GM21390 (cell line): ENCODE results near the gene FAT1.
"Not testable (repeated sequence)": the region's sequence is repeated elsewhere in the genome, so short reads cannot be mapped to it uniquely, and the experiment has no call there.

ENCODE experiments used
- ATAC-seq: cut with Tn5 transposase; IDR thresholded peaks from one replicate; pipeline ENCODE4 v1.9.1; 2021; ENCODE audit not compliant: unreplicated experiment

FAT1 gene

DNA sequence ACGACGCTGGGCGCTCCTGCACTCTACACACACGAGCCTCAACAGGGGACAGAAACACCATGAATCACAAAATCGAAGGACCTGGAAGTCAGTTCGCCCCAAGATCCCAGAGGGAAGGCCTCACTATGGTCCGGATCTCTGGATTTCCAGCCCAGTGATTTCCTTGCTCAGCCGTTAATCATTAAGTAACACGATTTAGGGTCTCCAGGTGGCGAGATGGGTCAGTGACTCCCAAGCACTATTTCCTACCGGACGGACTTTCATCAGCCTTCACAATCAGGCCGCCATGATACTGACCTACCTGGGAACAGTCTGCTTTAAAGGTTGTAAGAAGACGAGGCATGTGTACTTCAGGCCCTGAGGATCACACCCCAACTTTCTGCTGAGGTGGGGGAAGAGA, 63.7 kb downstream of the FAT1 start:
- ATAC-seq = no peak

DNA sequence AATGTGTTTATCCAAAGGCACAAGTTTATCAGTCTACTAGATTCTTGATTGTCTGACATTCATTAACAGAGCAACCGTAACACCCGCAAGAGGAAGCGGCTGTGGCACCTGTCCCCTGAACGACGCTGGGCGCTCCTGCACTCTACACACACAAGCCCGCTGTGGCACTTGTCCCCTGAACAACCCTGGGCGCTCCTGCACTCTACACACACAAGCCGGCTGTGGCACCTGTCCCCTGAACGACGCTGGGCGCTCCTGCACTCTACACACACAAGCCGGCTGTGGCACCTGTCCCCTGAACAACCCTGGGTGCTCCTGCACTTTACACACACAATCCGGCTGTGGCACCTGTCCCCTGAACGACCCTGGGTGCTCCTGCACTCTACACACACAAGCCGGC, 64.2 kb downstream of the FAT1 start:
- ATAC-seq = not testable (repeated sequence)

DNA sequence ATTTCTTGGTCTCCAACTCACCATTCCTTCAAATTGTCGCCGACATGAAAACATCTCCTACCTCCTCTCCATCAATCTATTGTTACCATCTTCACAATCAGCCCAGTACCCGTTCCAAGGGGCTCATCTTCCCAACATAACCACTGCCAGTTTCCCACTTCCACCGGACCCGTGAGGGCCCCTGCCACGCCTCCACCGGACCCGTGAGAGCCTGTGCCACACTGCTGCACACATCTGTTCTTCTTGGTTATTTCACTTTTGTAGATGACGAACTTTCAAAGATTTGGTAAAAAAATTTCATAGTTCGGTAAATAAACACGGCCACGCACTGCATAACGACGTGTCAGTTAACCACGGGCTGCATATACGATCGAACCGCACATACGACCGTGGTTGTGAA, 65.0 kb downstream of the FAT1 start:
- ATAC-seq = no peak

DNA sequence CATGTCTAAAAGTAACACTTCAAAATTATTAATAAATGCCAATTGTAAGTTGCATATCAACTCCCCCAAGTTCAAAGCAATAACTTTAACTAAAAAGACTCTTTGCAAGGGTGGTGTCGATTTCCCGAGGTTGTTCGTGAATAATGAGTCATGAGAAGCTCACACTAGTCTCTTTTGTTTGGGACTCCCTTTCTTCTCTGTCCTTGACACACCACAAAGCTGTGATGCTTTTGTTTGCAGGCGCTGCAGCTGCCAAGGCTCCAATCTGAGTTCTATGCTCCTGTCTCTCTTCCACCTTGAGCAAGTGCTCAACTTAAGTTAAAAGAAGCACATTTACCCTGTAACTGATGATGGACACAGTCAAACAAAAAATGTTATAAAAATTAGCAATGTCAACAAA, 65.9 kb downstream of the FAT1 start:
- no peak for ATAC-seq

DNA sequence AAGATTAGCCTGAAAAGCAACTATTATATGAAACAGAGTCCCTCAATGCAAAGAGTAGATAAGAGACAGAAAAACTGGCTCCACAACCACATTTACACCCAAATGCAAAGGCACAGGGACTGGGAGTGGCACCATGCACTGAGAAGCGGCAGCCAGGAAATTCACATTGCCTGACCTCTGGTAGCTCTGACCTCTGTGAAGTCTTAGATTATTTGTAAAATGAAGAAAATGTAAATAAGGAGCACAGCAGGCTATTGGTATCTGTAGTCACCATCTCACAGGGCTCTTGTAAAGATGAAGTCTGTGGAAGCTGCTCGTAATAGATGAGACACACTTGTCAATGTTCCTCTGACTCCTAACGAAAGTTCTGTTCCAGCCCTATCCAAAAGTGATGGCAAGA, 69.7 kb downstream of the FAT1 start:
- no peak for ATAC-seq

DNA sequence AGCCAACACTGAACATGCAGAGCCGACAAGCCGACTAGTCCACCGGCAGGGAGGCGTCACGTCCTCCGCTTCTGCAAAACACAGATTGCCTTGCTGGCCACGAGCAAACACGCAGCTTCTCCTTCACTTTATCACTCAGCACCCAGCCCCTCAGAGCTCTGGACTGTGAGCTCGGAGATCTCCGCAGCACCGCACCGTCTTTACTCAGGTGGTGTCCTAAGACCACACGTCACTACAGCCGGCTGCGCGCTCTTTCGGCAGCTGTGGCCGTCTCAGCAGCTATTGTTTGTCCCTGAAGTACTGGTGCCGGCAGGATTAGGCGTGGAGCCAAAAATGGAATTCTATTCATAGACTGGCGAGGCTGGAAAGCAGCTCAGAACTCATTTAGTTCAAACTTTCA, 72.0 kb downstream of the FAT1 start:
- ATAC-seq = no peak

DNA sequence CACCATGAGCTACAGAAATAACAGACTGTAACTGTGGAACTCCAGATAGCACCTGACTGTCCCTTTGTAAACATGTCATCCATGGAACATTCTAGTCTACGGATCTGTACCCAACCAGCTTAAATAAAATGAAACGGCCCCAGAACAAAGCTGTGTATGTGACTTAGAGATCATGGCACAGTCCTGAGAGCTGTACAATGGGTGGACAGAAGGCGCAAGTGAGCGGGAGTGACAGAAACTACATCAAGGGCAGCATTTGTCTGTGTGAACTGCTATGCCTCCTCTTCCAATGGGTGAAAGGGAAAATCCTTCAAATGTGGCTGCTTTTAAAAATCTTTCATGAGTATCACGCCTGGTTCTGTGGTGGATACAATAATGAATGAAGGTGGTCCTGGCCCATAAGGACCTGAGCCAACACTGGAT, 72.5 kb downstream of the FAT1 start:
- no peak for ATAC-seq

DNA sequence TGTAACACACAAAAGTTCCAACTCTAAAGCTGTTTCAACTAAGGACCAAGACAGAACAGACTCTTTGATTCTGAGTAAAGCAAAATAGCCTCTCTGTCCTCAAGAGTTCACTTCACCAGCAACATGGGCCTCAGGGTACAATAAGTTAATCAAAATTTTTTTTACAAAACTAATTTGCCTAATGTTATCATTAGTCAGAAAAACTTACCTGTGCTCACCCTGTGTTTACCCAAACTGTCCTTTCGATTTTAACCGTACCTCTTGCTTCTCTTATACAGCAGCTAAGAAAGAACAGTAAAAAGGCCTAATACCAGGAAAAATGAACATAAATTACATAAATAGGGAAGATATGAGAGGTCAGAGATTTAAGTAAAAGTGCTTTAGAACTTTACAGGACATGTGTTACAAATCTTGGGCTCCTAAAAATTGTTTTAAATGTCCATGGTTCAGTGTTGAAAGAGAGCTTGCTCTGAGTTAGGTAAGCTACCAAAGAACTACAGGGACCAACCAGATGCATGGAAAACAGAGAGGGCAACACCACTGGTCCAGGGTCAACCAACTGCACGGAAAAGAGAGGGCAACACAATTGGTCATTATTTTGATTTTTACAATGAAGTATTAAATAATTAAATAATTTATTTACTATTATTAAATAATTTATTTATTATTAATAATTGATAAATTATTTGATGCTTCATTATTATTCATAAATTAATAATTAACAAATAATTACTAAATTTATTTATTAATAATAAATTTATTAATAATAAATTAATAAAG, 73.1 kb downstream of the FAT1 start:
- no peak for ATAC-seq

DNA sequence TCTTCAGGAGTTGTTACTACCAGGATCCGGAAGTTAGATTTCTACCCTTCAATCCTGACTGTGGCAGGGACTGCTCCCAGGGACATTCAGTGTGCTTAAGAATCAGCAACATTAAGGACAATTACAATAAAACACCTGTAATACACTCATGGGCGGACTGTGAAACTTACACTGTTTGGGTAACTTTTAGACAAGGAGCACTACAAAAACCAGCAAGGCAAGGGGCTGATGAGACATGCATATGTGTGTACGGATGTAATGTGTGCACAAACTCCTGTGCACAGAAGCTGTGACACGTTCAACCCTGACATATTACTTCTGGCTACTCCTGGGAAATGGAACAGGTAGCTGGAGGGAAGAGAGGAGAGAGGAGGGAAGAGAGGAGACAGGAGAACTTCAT, 75.8 kb downstream of the FAT1 start:
- no peak for ATAC-seq

DNA sequence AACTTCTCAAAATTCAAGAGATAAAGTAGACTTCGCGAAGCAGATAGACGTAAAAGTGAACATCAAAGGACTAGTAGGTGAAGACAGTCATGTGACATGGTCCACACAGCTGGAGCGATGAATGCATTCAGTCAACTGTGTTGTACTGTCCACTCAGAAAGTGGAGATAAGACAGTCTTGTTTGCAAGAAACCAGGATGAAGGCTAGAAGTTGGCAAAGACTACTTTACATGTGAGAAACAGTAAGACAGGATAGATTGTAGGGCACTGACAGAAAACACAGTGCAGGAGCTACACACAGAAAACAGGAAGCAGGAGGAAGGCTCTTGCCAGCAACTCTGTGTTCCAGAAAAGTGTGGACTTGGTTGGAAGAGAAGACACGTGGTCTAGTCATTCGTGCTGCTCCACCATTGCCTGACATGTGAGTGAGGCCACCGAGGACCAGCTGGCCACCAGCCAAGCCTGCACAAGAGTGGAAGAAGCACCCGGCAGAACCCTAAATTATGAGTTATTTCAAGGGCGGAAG, 78.9 kb downstream of the FAT1 start:
- no peak for ATAC-seq

DNA sequence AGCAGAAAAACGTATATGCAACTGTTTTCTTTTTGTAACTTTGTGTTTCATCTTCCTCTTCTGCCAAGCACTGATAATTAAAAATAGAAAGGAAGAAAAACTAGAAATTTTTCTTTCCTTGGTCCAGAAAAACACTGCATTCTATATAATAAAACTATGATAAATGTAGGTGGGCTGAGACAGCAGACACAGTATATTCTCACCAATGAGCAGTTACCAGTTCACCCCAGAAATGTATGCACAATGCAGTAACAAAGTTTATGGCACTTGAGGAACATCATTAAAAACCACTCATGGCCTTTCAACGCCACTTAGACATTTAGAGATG, 79.4 kb downstream of the FAT1 start:
- no peak for ATAC-seq

DNA sequence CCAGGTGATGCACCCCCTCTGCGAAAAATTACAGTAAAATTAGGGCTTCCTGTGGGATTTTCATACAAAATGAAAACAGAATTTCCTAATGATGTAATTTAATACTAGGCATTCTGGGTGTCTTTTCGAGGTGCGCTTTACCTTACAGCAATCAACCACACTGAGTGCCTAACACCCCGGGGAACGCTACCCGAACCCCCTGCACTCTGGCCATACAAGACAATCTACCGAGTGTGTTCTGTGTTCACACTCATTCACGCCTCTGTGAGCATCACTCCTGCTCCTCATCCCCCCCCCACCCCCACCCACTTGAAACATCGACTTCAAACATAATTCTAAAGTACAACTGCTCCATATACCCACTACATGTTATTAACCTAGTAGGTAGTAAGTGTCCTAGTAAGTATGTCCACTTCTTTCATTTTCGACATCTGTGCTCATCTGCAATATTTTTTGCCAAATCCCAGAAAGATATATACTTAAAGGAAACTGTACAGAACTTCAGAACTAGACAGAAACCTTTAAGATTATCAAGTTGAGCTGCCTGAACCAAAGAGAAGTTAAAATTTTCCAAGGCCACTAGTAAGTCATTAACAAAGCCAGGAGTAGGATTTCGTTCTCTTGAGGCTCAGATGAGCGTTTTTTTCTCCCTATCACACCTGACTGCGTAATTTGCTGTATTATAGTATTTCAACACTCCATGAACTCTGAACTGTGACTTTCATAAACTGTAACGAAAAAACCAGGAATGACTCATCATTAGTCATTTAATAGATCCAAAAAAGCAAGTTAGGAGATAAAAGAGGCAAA, 80.0 kb downstream of the FAT1 start:
- no peak for ATAC-seq

DNA sequence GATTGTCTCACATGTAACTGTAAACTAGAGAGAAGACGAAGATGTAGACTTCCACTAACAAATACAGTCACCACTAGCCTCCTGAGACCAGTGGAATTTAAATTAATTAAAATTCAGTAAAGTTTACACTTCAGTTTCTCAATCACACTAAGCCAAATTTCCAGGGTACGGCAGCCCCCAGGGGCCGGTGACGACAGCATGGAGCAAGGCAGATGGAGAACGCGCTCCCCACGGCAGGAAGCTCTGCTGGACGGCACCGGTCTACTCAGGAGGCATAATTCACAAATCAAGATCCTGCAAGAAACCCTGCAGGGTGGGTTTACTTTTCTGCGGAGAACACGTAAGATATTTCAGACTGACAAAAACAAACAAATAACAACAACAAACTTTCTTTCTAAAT, 80.7 kb downstream of the FAT1 start:
- ATAC-seq = no peak

DNA sequence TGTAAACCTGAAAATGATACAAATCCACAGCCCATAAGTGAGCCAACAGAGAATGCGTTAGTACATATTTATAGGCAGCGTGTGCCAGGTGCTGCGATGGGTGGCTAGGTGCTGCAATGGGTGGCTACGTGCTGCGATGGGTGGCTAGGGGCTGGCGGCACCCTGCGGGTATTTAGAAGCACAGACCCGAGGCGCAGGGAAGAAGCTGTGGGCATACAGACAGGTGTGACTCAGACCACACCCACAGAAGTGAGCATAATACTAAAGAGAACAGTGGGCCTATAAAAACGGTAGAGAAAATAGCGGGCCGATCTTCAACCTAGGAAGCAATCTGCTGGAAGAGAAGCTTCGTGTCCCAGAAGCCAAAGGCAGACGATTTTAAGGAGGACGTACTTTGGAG, 81.1 kb downstream of the FAT1 start:
- no peak for ATAC-seq

DNA sequence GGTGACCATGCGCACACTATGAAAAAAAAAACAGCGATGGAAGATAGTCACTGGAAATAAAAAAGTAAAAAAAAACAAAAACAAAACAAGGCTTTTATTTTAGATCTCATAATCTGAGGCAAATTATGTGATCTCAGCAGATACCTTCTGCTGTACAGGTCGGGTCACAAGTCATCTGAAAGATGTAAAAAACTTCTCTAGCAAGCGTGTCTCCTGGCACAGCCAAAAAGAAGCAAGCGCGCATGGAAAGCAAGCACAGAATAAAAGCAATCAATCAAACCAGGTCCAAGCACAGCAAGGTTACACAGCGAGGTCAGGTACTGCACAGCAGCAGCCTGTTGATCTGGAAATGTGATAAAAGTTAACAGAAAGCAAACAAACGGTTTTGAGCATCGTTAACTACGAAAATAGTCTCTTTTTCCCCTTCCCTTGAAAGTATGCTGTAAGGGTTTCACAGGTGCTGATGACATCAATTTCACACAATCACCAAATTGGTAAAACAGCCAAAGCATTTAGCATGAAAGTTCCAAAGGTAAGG, 89.0 kb downstream of the FAT1 start:
- no peak for ATAC-seq

DNA sequence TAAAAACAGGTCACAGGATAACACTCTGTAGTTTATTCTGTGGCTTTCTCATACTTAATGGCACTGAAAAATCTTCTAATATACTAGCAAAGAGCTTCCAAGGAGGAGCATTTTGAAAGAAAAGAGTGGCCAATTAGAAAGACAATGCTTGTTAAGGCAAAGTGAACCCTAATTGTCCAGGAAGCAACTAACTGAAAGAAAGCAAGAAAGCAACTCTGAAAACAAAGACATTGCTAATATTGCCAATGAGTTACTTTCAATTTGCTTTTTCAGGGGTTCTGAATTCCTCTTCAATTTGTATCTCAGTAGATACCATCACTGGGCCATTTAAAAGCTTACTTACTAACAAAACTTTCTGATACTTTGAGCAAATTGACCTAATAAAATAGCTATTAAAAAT, 89.8 kb downstream of the FAT1 start:
- ATAC-seq = no peak

DNA sequence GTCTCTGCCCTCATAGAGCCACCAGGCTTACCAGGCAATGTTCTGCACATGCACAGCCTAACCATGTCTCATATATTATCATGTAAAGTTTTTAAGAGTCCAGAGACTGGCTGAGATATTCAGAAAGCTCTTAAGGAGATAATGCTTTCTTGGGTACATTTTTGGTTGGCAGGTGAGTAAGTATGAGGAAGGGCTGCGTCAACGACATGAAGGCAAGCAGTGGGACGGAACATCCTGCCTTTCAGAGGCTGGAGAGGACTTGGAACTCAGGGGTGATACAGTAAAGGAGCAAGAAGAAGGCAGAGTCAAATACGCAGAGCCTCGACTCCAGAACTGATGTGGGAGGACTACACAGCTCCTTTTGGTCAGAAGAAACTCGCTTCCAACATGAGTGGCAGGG, 93.5 kb downstream of the FAT1 start:
- ATAC-seq = no peak

DNA sequence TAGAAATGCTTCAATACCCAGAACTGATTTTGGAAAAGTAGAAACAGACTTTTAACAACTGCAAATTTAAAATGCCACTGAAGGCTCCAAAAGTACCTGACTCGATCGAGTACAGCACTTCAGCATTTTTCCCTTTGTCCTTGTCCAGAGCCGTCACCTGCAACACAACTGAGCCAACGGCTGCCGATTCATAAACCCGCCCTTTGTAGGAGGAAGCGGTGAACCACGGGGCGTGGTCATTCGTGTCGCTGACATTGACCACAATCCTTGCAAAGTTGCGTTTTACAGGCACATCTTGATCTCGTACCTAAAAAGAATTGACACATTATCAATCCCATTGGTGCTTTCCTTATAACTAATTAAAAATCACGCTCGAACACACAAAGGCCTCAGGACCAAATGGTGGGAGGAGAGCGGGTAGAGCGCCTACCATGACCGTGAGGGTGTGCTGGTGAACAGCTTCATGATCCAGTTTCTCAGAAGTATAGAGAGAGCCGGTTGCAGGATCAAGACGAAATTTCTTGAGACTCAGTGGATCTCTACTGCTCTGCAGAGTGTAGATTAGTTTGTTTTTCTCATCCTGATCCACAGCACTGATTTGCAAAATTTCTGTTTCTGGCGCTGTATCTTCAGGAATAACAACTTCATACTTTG, 95.5 kb downstream of the FAT1 start:
- ATAC-seq = no peak

DNA sequence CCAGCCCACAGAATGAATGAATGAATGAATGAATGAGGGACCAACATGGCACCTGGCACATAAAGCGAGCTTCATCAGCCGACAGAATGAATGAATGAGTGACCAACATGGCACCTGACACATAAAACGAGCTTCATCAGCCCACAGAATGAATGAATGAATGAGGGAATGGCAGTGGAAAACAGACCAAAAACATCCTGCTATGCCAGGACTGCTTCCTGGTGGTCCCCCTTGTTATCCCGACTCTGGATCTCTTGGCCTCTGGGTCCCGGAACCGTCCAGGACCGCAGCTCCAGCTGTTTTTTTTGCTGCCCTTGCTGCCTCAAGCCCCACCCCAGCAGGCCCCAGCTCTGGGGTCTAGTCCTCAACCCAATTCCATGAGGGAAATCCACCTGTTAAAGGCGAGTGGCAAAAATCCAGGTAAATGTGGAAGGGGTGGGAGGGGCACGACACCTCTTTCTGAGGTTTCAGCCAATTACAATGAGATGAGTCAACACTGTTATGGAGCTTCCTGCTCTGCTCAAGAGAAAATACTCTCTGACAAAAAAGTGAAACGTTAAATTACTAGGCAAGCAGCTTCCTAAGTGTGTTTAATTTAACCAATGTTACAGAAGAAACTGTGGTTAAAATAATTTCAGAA, 96.3 kb downstream of the FAT1 start:
- ATAC-seq = no peak

DNA sequence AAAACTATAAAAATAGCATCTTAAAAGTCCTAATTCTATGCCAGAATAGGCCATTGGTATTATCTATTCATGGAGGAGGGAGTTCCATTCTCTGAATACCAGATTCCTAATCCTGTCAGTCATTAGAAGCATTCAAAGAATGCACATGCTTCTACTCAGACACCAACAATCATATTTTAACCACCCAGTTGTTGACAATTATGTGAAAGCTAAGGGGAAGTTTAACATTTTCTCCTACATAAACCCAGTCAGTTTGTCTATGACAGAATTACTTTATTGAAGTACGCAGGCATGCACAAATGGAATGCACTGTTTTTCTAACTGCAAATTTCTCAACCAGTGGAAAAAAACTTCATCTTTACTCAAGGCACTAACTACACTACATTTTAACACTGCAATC, 98.7 kb downstream of the FAT1 start:
- no peak for ATAC-seq

DNA sequence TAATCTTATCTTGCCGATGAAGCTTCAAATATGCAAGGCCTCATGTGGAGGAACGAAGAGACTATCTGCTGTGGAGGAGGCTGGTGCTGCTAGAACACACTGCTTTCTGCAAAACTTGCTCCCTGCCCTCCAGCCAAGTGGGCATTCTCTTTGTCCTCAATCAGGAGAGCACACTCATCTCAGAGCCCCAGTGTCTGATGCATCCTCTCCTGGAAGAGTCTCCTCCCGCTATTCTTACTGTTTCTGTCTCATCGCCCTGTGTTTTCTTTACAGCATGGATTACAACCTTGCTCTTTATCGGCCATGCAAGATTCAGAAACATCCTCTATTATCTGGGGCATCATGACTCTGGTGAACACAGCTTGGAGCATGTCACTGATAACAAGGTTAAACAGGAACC, 100.1 kb downstream of the FAT1 start:
- ATAC-seq = no peak
